GM19043 (cell line): ENCODE measurements around the gene CTNNA3.

Experiments
- ATAC-seq: cut with Tn5 transposase; IDR thresholded peaks from one replicate; pipeline ENCODE4 v1.9.1; 2021; ENCODE audit warnings: low read depth; ENCODE audit not compliant: unreplicated experiment

The CTNNA3 gene

GRCh38 chr10:66917104-66917503 lies 778.9 kb downstream of the CTNNA3 start:
- no peak for ATAC-seq

- ATAC-seq = no peak
These were observed 780.0 kb downstream of the CTNNA3 start for GRCh38 chr10:66916030-66916429.

- ATAC-seq = no peak
These were observed 785.3 kb downstream of the CTNNA3 start for GRCh38 chr10:66910671-66911070.

- ATAC-seq = no peak
These were observed 803.1 kb downstream of the CTNNA3 start for GRCh38 chr10:66892871-66893270.

GRCh38 chr10:66888237-66888636 lies 807.8 kb downstream of the CTNNA3 start:
- no peak for ATAC-seq

GRCh38 chr10:66886848-66887247 lies 809.1 kb downstream of the CTNNA3 start:
- no peak for ATAC-seq

- ATAC-seq = no peak
These were observed 813.7 kb downstream of the CTNNA3 start for GRCh38 chr10:66882271-66882670.

GRCh38 chr10:66881814-66882213 lies 814.2 kb downstream of the CTNNA3 start:
- no peak for ATAC-seq

- no peak for ATAC-seq
These were observed 815.2 kb downstream of the CTNNA3 start for GRCh38 chr10:66880826-66881225.

- ATAC-seq = no peak
These were observed 815.7 kb downstream of the CTNNA3 start for GRCh38 chr10:66880292-66880691.

GRCh38 chr10:66877361-66877760 lies 818.6 kb downstream of the CTNNA3 start:
- ATAC-seq = no peak

- ATAC-seq = no peak
These were observed 826.4 kb downstream of the CTNNA3 start for GRCh38 chr10:66869635-66870034.

GRCh38 chr10:66862687-66863258 lies 833.2 kb downstream of the CTNNA3 start:
- ATAC-seq = no peak

GRCh38 chr10:66860376-66860945 lies 835.5 kb downstream of the CTNNA3 start:
- no peak for ATAC-seq

GRCh38 chr10:66852811-66853210 lies 843.2 kb downstream of the CTNNA3 start:
- no peak for ATAC-seq

- ATAC-seq = no peak
These were observed 847.1 kb downstream of the CTNNA3 start for GRCh38 chr10:66848856-66849255.

GRCh38 chr10:66844176-66844942 lies 851.6 kb downstream of the CTNNA3 start:
- no peak for ATAC-seq

- ATAC-seq = no peak
These were observed 852.6 kb downstream of the CTNNA3 start for GRCh38 chr10:66843396-66843795.

GRCh38 chr10:66842867-66843266 lies 853.1 kb downstream of the CTNNA3 start:
- no peak for ATAC-seq

- ATAC-seq = no peak
These were observed 853.6 kb downstream of the CTNNA3 start for GRCh38 chr10:66842371-66842770.

- ATAC-seq = no peak
These were observed 857.3 kb downstream of the CTNNA3 start for GRCh38 chr10:66838656-66839055.

- ATAC-seq = no peak
These were observed 858.0 kb downstream of the CTNNA3 start for GRCh38 chr10:66837990-66838389.
